Measurements from ENCODE around the gene BCO1.

BCO1 gene

GRCh38 chr16:81318711-81319110 lies 80.2 kb downstream of the BCO1 start:
- DNase-seq (ENCODE audit: low spot score), result no peak

- DNase-seq (ENCODE audit: low spot score), result no peak
These were observed 80.9 kb downstream of the BCO1 start for GRCh38 chr16:81319221-81319912.

GRCh38 chr16:81321039-81321438 lies 82.5 kb downstream of the BCO1 start:
- DNase-seq (ENCODE audit: low spot score), result no peak

GRCh38 chr16:81321536-81321935 lies 83.0 kb downstream of the BCO1 start:
- no peak for DNase-seq (ENCODE audit: low spot score)

GRCh38 chr16:81324808-81325207 lies 86.3 kb downstream of the BCO1 start:
- DNase-seq (ENCODE audit: low spot score), result no peak

GRCh38 chr16:81327011-81327410 lies 88.5 kb downstream of the BCO1 start:
- no peak for DNase-seq (ENCODE audit: low spot score)

- no peak for DNase-seq (ENCODE audit: low spot score)
These were observed 89.1 kb downstream of the BCO1 start for GRCh38 chr16:81327447-81328196.

- no peak for DNase-seq (ENCODE audit: low spot score)
These were observed 91.5 kb downstream of the BCO1 start for GRCh38 chr16:81329947-81330346.

GRCh38 chr16:81333356-81333755 lies 94.9 kb downstream of the BCO1 start:
- DNase-seq (ENCODE audit: low spot score), result no peak

- DNase-seq (ENCODE audit: low spot score), result no peak
These were observed 97.2 kb downstream of the BCO1 start for GRCh38 chr16:81335669-81336068.

GRCh38 chr16:81337097-81337496 lies 98.6 kb downstream of the BCO1 start:
- DNase-seq (ENCODE audit: low spot score), result no peak
